GM21367 (cell line): Measurements from ENCODE around the gene SLC44A3.
"Not testable (repeated sequence)": the region's sequence is repeated elsewhere in the genome, so short reads cannot be mapped to it uniquely, and the experiment has no call there.

ENCODE experiments used
- ATAC-seq: cut with Tn5 transposase; IDR thresholded peaks from one replicate; pipeline ENCODE4 v1.9.1; 2021; ENCODE audit not compliant: unreplicated experiment

SLC44A3 gene

GRCh38 chr1:94929351-94930217, 109.4 kb downstream of the SLC44A3 start:
- no peak for ATAC-seq

GRCh38 chr1:94931254-94931841, 111.2 kb downstream of the SLC44A3 start:
- no peak for ATAC-seq

GRCh38 chr1:94934551-94934950, 114.4 kb downstream of the SLC44A3 start:
- no peak for ATAC-seq

GRCh38 chr1:94935034-94935433, 114.9 kb downstream of the SLC44A3 start:
- no peak for ATAC-seq

GRCh38 chr1:94935476-94935875, 115.3 kb downstream of the SLC44A3 start:
- ATAC-seq: no peak

GRCh38 chr1:94936861-94937620, 116.9 kb downstream of the SLC44A3 start:
- ATAC-seq: no peak

- no peak for ATAC-seq
These were observed 117.7 kb downstream of the SLC44A3 start for GRCh38 chr1:94937820-94938219.

- no peak for ATAC-seq
These were observed 120.6 kb downstream of the SLC44A3 start for GRCh38 chr1:94940738-94941137.

GRCh38 chr1:94941480-94941879, 121.3 kb downstream of the SLC44A3 start:
- not testable (repeated sequence) for ATAC-seq

GRCh38 chr1:94942171-94943128, 122.3 kb downstream of the SLC44A3 start:
- no peak for ATAC-seq
